Raji (cell line): ENCODE measurements around the gene HSD3B7.

Experiments used
- POLR2A ChIP-seq: IDR thresholded peaks from 2 replicates; pipeline ENCODE4 v1.6.1; 2011; ENCODE audit warnings: low read depth, low read length, control low read depth; ENCODE audit not compliant: insufficient read depth

HSD3B7 gene

DNA sequence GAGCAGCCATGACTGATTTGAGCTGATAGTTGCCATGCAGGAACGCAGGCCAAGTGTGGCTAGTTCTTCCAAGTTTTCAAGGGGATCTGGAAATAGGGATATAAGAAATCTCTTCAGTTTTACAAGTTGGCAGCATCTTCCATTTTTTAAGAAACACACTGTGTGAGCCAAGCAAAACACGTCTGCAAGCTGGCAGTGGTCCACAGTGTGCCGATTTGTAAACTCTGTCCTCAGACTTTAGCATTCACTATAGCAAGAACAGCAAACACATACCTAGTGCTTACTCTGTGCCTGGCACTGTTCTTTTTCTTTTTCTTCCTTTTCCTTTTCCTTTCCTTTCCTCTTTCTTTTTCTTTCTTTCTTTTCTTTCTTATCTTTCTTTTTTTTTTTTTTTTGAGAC lies 33.3 kb upstream of the HSD3B7 start:
- no peak for TF ChIP-seq POLR2A

- no peak for TF ChIP-seq POLR2A
Measured at GRCh38 chr16:30953111-30953510, 31.9 kb upstream of the HSD3B7 start.

DNA sequence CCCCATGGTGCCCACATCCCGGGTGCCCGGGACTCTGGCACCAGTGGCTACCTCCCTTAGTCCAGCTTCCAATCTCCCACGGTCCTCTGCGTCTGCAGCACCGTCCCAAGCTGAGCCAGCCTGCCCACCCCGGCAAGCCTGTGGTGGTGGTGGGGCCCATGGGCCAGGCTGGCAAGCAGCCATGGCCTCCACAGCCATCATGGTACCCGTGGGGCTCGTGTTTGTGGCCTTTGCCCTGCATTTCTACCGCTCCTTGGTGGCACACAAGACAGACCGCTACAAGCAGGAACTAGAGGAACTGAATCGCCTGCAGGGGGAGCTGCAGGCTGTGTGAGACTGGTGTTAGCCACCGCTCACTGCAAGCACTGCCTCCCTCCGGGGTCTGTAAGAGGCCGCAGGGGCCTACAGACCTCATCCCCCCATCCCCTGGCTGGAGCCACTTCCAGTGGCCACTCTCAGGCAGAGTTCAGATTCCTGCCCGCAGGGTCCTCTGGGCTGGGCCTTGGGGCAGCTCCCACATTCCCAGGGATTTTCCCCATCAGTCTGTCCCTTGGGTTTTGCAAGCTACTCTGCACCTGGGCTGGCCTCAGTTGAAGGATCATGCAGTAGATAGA lies 31.4 kb upstream of the HSD3B7 start:
- no peak for TF ChIP-seq POLR2A

DNA sequence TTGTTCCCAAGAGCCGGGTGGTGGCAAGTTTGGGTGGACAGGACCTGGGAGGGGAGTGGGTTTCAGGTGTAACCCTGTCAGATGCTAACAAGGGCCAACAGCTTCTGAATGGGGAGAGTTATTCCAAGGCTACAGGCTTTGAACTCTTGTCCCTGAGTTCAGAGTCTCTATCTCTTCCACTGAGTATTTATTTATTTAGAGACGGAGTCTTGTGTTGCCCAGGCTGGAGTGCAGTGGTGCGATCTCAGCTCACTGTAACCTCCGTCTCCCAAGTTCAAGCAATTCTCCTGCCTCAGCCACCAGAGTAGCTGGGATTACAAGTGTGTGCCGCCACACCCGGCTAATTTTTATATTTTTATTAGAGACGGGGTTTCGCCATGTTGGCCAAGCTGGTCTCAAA lies 30.0 kb upstream of the HSD3B7 start:
- TF ChIP-seq POLR2A: no peak

DNA sequence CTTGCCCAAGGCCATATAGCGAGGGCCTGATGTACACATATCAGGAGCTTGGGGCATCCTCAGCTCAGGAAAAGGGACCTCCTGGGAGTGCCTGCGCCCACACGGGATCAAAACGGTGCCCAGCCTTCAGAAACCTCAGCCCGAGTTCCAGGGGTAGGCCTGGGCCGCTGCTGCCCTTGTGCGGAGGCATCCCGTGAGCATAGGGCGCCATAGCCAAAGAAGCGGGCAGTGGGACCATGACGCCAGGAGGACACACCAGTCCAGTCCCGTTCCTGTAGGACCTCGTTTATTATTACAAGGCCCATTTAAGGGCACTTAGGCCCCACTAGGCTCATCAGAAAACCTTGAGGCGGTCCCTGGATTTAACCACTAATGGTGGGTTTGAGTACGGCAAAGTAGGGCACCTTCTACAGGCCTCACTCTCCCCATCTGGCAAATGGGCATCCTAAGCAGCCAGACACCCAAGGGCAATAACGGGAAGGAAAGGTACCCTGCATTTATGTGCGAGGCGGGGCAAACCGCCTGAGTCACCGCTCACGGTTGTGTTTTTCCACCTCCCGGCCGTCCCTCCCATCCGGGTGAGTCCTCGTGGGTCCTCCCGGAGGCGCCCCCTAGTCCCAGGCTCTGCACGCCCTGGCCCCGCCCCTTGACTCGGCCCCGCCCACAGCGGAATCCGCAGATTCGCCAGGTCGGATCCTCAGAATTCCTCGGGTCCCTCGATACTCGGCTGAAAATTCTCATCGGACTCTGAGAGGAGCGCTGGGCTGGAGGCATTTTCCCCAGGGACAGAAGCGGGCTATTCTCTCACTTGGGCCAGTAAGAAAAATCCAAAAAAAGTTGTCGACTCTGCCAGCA lies 28.2 kb upstream of the HSD3B7 start:
- TF ChIP-seq POLR2A: peak; percentile 76

GRCh38 chr16:30957456-30958174 lies 27.4 kb upstream of the HSD3B7 start, which contains the start of gene SETD1A:
Gene SETD1A, plus strand, starts transcription at chr16:30957754. Its CDS starts 978 bp downstream, at chr16:30958732.
- TF ChIP-seq POLR2A: no peak; the same call in 1 of the 2 replicates

DNA sequence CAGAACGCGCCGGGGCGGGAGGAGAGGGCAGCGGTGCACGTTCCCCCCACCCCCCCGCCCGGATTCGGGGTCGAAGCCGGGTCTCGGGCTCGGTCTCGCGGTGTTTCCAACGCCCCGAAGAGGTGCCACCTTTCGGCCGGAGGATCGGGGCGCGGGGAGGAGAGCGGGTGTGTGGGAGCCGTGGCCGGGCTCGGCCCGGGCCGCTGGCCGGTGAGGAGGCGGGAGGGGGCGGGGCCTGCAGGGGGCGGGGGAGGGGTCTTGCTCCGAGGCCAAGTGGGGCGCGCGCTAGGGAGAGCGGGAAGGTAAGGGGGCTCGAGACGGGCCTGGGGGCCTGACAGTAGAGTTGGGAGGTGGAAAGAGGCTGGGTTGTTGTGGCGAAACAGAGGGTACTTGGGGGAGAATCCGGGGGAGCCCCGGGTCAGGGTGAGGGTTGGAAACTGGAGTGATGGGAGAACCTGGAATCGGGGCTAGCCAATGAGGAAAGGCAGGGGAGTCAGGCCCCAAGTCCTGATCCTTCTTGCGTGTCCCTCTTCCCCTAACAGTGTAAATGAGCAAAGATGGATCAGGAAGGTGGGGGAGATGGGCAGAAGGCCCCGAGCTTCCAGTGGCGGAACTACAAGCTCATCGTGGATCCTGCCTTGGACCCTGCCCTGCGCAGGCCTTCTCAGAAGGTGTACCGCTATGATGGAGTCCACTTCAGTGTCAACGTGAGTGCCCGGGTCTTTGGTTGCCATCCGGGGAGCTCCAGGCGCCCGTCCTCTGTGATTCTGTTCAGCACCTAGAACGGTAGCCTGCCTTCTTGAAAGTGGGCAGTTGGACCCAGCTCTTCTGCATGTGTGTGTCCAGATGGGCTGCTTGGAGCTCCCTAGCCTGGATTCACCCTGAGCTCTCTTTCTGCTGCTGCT lies 26.6 kb upstream of the HSD3B7 start:
- no peak for TF ChIP-seq POLR2A

DNA sequence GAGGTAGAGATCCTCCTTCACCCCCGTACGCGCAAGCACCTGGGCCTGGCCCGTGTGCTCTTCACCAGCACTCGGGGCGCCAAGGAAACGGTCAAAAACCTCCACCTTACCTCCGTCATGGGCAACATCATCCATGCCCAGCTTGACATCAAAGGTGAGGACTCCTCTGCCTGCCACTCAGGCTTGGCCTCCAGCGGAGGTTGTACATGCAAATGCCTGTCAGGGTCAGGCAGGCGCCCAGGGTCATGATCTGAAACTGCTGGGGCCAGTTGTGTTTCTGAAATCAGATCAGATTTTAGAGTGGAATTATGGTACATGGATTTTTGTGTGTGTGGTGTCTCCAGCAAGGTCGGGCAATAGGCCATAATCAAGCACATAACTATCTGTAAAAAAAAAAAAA lies 23.6 kb upstream of the HSD3B7 start:
- TF ChIP-seq POLR2A: no peak

DNA sequence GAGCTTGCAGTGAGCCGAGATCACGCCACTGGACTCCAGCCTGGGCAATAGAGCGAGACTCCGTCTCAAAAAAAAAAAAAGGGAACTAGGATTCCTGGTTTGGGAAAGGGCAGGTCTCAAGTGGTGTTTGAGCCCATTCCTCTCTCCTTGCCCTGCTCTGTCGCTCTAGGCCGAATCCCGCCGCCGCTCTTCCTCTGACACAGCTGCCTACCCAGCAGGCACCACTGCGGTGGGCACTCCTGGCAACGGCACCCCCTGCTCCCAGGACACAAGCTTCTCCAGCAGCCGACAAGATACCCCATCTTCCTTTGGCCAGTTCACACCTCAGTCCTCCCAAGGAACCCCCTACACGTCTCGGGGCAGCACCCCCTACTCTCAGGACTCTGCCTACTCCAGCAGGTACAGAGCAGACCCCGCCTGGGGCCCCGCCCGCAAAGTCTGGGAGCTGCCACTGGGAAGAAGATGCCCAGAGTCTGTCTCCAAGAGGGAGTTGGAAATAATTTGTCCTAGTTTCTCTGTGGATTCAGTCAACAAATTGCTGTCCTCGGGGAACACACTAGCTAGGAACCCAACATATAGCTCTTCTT lies 21.0 kb upstream of the HSD3B7 start:
- TF ChIP-seq POLR2A: no peak

GRCh38 chr16:30964574-30965226 lies 20.3 kb upstream of the HSD3B7 start:
- no peak for TF ChIP-seq POLR2A

- TF ChIP-seq POLR2A: no peak
Measured at GRCh38 chr16:30965436-30965835, 19.6 kb upstream of the HSD3B7 start.

DNA sequence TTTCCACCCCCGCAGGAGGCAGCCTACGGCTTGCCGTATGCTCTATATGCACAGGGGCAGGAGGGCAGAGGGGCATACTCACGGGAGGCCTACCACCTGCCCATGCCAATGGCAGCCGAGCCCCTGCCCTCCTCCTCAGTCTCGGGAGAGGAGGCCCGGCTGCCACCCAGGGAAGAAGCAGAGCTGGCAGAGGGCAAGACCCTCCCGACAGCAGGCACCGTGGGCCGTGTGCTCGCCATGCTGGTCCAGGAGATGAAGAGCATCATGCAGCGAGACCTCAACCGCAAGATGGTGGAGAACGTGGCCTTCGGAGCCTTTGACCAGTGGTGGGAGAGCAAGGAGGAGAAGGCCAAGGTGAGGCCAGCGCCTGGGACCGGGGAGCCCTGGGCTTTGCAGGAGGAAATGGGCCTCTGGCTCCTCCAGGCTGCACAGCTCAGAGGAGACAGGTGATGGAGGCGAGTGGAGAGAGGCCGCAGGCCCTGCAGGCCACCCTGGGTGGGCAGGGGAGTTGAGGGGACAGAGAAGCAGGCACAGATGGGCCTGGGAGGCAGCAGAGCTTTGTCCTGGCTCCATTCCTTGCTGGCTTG lies 18.9 kb upstream of the HSD3B7 start:
- TF ChIP-seq POLR2A: no peak

GRCh38 chr16:30967795-30968194 lies 17.2 kb upstream of the HSD3B7 start:
- TF ChIP-seq POLR2A: no peak
